ENCODE measurements around the gene ARHGEF17.
"Not testable (repeated sequence)": the region's sequence is repeated elsewhere in the genome, so short reads cannot be mapped to it uniquely, and the experiment has no call there.

GRCh38 chr11:73274191-73274590, 33.9 kb upstream of the ARHGEF17 start:
- not testable (repeated sequence) for TF ChIP-seq SP1 (IDR thresholded peaks at IDR 0.05); FOXA1 (IDR thresholded peaks at IDR 0.05); SUZ12 (IDR thresholded peaks at IDR 0.05); BHLHE40 (IDR thresholded peaks at IDR 0.05; ENCODE audit: borderline replicate concordance)
